HEK293T (cell line): Measurements from ENCODE around the gene ITSN1.
A peak's percentile ranks its signal among the peaks of the same experiment; 100 is the strongest.

Experiments used
- CTCF ChIA-PET: fragments of 350-600 bp; formaldehyde crosslinking; extraction: SDS; loops from one replicate; lab custom pipeline; 2021; ENCODE audit warnings: antibody characterized with exemption, inconsistent platforms; lab: Yijun Ruan, JAX
- POLR2A ChIA-PET: fragments of 350-600 bp; formaldehyde crosslinking; extraction: SDS; loops from one replicate; lab custom pipeline; 2020; ENCODE audit warnings: antibody characterized with exemption, inconsistent platforms; lab: Yijun Ruan, JAX
- DNase-seq: peaks from one replicate; pipeline ENCODE4 v3.0.0; 2012; ENCODE audit warnings: mixed read lengths; ENCODE audit errors: extremely low spot score
- ARNT ChIP-seq: fragments of 450-650 bp; IDR thresholded peaks from 2 replicates; pipeline ENCODE4 v1.6.1; 2017; ENCODE audit warnings: mild to moderate bottlenecking
- BHLHE40 ChIP-seq: fragments of 450-650 bp; IDR thresholded peaks from 2 replicates; pipeline ENCODE4 v1.6.1; 2016; ENCODE audit warnings: mild to moderate bottlenecking, moderate library complexity, borderline replicate concordance
- CTBP1 ChIP-seq: fragments of 450-650 bp; IDR thresholded peaks from 2 replicates; pipeline ENCODE4 v1.6.1; 2016; ENCODE audit warnings: borderline replicate concordance
- ELF4 ChIP-seq: fragments of 450-650 bp; IDR thresholded peaks from 2 replicates; pipeline ENCODE4 v1.6.1; 2017; ENCODE audit warnings: antibody characterized with exemption
- FOXA1 ChIP-seq: fragments of 450-650 bp; IDR thresholded peaks from 2 replicates; pipeline ENCODE4 v1.6.1; 2016; ENCODE audit warnings: mild to moderate bottlenecking
- FOXK2 ChIP-seq: fragments of 450-650 bp; IDR thresholded peaks from 2 replicates; pipeline ENCODE4 v1.6.1; 2016; ENCODE audit warnings: mild to moderate bottlenecking
- FOXM1 ChIP-seq: fragments of 450-650 bp; IDR thresholded peaks from 2 replicates; pipeline ENCODE4 v1.6.1; 2017; ENCODE audit warnings: mild to moderate bottlenecking, borderline replicate concordance
- HDGF ChIP-seq: fragments of 450-650 bp; IDR thresholded peaks from 2 replicates; pipeline ENCODE4 v1.6.1; 2017; ENCODE audit warnings: antibody characterized with exemption, borderline replicate concordance
- L3MBTL2 ChIP-seq: fragments of 450-650 bp; conservative IDR thresholded peaks from 2 replicates; pipeline ENCODE4 v1.6.1; 2016; ENCODE audit warnings: mild to moderate bottlenecking
- LEF1 ChIP-seq: fragments of 450-650 bp; IDR thresholded peaks from 2 replicates; pipeline ENCODE4 v1.6.1; 2017; ENCODE audit warnings: mild to moderate bottlenecking, borderline replicate concordance
- NFRKB ChIP-seq: fragments of 450-650 bp; IDR thresholded peaks from 2 replicates; pipeline ENCODE4 v1.6.1; 2016; ENCODE audit warnings: mild to moderate bottlenecking, moderate library complexity
- PKNOX1 ChIP-seq: fragments of 450-650 bp; IDR thresholded peaks from 2 replicates; pipeline ENCODE4 v1.6.1; 2016
- SP1 ChIP-seq: fragments of 450-650 bp; IDR thresholded peaks from 2 replicates; pipeline ENCODE4 v1.6.1; 2017
- SUZ12 ChIP-seq: fragments of 450-650 bp; IDR thresholded peaks from 2 replicates; pipeline ENCODE4 v1.6.1; 2016; ENCODE audit warnings: mild to moderate bottlenecking
- TARDBP ChIP-seq: fragments of 450-650 bp; IDR thresholded peaks from 2 replicates; pipeline ENCODE4 v1.6.1; 2016
- ZNF384 ChIP-seq: fragments of 450-650 bp; IDR thresholded peaks from 2 replicates; pipeline ENCODE4 v1.6.1; 2016

The ITSN1 gene

GRCh38 chr21:33947451-33948095, 305.3 kb downstream of the ITSN1 start:
- CTCF ChIA-PET: interaction anchor here (1.1 kb wide), 1 partner anchor 23 kb away, joined by 5 read pairs; no protein-coding TSS in a partner anchor
- POLR2A ChIA-PET: interaction anchor here (1.0 kb wide), 2 partner anchors 16 to 26 kb away, joined by 3 to 4 read pairs; no protein-coding TSS in a partner anchor
- TF ChIP-seq SUZ12: no peak
- no peak for TF ChIP-seq TARDBP
- TF ChIP-seq FOXK2: no peak
- TF ChIP-seq PKNOX1: no peak
- TF ChIP-seq SP1: no peak
- no peak for TF ChIP-seq CTBP1
- no peak for TF ChIP-seq FOXA1
- no peak for TF ChIP-seq FOXM1
- no peak for TF ChIP-seq NFRKB
- no peak for TF ChIP-seq L3MBTL2
- TF ChIP-seq BHLHE40: no peak
- no peak for TF ChIP-seq ELF4
- TF ChIP-seq HDGF: no peak
- TF ChIP-seq ZNF384: no peak
- DNase-seq: peak; percentile 69

GRCh38 chr21:33948096-33948950, 306.0 kb downstream of the ITSN1 start:
- DNase-seq: peak; percentile 39

GRCh38 chr21:33948951-33949444, 306.7 kb downstream of the ITSN1 start:
- CTCF ChIA-PET: no interaction called here
- POLR2A ChIA-PET: no interaction called here
- DNase-seq: no peak
- TF ChIP-seq TARDBP (no peak), SUZ12 (no peak), HDGF (no peak), BHLHE40 (no peak), ZNF384 (no peak), FOXA1 (no peak), L3MBTL2 (no peak), NFRKB (no peak), PKNOX1 (no peak), CTBP1 (no peak), ARNT (no peak), SP1 (no peak), FOXK2 (no peak), LEF1 (no peak), FOXM1 (no peak), ELF4 (no peak)

More at GRCh38 chr21:33948096-33948950, 306.0 kb downstream of the ITSN1 start:
- CTCF ChIA-PET: interaction anchor here (1.1 kb wide), 1 partner anchor 24 kb away, joined by 5 read pairs; no protein-coding TSS in a partner anchor
- POLR2A ChIA-PET: interaction anchor here (1.0 kb wide), 2 partner anchors 17 to 25 kb away, joined by 3 to 4 read pairs; no protein-coding TSS in a partner anchor
- TF ChIP-seq PKNOX1 (no peak), L3MBTL2 (no peak), LEF1 (no peak), FOXK2 (no peak), FOXA1 (no peak), NFRKB (no peak), CTBP1 (no peak), BHLHE40 (no peak), HDGF (no peak), ZNF384 (no peak), ELF4 (no peak), SUZ12 (no peak), ARNT (no peak), TARDBP (no peak), SP1 (no peak), FOXM1 (no peak)
